ENCODE measurements around the gene DES.
"Not testable (repeated sequence)": the region's sequence is repeated elsewhere in the genome, so short reads cannot be mapped to it uniquely, and the experiment has no call there.

The DES gene

DNA sequence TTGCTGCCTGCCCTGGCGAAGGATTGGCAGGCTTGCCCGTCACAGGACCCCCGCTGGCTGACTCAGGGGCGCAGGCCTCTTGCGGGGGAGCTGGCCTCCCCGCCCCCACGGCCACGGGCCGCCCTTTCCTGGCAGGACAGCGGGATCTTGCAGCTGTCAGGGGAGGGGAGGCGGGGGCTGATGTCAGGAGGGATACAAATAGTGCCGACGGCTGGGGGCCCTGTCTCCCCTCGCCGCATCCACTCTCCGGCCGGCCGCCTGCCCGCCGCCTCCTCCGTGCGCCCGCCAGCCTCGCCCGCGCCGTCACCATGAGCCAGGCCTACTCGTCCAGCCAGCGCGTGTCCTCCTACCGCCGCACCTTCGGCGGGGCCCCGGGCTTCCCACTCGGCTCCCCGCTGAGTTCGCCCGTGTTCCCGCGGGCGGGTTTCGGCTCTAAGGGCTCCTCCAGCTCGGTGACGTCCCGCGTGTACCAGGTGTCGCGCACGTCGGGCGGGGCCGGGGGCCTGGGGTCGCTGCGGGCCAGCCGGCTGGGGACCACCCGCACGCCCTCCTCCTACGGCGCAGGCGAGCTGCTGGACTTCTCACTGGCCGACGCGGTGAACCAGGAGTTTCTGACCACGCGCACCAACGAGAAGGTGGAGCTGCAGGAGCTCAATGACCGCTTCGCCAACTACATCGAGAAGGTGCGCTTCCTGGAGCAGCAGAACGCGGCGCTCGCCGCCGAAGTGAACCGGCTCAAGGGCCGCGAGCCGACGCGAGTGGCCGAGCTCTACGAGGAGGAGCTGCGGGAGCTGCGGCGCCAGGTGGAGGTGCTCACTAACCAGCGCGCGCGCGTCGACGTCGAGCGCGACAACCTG is at the start of gene DES:
DES (plus strand) TSS at position 223 of the 857 bp plus-strand sequence; CDS start at position 309, 86 bp downstream.
- no peak for DNase-seq (ENCODE audit: low read depth)

DNA sequence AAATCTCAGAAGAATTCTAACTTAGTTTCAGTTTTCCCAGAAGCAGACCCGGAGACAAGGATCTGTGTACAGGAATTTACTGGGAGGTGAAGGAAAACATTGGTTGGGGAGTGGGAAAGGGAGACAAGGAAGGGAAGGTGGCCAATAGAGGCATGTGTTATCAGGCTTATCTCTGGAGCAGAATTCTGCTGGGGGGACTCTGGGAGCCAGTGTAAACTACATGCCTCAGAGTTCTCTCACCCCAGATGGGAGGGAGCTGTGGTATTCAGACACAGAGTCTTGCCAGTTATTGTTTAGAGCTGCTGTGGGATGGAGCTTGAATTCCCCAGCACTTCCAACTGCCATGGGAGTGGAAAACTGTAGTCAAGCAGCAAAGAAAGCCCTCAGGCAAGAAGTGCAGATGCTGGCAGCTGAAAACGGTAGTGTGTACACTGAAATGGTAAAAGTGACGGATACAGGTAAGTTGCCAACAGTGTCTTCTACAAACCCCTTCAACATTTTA is 49.4 kb upstream of the DES start:
- no peak for DNase-seq (ENCODE audit: low read depth)

DNA sequence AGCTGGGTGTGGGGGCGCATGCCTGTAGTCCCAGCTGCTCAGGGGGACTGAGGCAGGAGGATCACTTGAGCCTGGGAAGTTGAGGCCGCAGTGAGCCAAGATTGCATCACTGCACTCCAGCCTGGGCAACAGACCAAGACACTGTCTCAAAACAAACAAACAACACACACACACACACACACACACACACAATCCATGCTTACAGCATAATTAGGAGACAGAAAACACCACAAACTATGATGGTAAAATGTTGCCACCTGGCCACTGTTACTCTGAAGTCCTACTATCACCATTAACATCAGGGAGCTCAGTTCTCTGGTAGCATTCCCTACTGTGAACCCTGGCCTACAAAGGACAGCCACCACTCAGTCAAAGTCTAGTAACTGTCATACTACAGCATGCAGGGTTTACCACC is 48.7 kb upstream of the DES start:
- DNase-seq (ENCODE audit: low read depth), result no peak

DNA sequence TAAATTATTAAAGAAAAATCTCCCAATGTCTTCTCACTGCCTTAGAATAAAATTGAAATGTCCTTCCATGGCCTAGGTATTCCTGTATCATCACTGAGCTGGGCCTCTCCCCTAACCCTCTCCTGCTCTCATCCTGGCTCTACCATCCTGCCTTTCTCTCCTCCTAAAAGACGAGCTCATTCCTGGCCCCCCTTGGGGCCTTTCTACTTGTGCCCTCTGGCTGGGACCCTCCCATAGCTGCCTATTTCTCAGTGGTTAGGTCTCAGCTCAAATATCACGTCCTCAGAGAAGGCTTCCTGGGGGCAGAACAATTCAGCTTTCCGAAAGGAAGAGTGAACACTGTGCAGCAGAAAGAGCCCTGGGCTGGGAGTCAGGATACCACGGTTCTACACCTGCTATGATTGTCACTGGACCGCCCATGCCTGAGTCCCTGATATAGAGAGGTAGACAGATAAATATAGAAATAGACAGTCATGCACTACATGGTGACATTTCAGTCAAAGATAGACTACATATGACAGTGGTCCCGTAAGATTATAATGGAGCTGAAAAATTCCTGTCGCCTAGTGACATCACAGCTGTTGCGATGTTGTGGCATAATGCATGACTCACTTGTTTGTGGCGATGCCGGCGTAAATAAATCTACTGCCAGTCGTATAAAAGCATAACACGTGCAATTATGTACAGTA is 39.9 kb upstream of the DES start:
- DNase-seq (ENCODE audit: low read depth), result no peak

DNA sequence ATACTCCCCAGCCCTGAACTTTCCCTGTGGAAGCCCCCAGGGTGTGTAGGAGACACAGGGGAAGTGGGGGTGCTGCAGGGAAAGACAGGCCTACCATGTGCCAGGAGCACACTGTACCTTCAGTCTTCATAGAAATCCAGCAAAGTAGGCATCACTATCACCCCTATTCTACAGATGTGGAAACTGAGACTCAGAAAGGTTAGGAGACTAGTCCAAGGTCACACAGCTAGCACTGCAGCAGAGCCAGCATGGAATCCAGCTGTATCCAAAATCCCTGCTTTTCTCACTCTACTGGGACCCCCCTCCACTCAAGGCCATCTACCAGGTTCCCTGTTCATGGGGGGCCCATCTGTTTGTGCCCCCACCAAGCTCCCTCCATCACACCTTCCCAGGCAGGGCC is 37.3 kb upstream of the DES start:
- DNase-seq (ENCODE audit: low read depth), result no peak

DNA sequence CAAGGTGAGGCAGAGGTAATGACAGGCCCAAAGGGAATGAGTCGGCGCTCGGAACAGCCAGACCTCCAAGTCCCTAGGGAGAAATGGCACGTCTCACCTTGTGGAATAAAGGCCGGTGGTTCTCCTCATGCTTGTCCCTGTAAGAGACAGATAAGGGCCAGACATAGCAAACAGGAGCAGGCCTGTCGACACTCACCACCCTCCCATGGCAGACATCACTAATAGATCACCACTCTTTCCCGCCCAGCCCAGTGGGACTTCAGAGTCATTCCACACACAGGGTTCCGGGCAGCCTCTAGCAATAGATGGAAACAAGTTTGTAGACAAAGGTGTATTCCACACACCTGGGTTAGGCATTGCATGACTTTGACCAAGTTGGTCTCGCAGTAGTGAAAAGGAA is 36.7 kb upstream of the DES start:
- no peak for DNase-seq (ENCODE audit: low read depth)

DNA sequence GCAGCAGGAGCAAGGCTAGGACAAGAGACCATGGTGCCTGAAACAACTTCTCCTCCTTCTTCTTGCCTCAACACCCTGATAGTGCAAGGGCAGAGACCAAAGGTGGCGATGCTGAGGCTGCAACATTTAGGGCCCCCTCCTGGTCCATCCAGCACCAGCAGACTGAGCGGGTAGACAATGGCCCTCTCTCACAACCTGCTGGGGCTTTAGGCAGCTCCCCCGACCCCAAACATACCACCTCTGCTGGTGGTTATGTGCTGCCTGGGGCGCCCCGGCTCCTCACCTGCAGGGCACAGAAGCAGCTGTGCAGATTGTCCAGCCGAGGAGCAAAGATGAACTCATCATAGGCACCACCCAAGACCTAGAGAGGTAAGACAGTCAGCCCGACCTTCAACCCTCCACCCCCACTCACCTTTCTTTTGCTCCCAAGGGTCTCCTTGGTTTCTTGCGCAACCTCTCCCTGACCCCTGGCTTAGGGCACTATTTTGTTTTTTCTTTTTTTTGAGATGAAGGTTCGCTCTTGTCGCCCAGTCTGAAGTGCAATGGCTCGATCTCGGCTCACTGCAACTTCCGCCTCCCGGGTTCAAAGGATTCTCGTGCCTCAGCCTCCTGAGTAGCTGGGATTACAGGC is 34.0 kb upstream of the DES start:
- no peak for DNase-seq (ENCODE audit: low read depth)

DNA sequence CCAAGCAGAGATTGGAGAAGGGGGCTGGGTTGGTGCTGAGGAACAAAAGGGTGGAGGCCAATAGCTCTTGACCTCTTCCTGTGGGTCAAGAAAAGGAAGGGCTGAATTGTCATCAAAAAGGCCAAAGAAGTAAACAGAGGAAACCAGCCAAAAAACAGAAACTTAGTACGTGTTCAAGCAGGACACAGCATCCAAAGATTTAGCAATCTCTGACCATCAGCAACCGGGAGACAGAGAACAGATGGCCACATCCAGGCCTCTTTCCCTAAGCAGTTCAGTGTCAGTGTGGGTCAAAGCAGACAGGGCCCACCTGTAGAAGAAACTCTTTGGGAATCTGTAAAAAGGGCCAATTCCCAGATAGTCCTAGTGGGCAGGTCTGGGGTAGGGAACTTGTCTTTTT is 33.3 kb upstream of the DES start:
- DNase-seq (ENCODE audit: low read depth), result no peak

DNA sequence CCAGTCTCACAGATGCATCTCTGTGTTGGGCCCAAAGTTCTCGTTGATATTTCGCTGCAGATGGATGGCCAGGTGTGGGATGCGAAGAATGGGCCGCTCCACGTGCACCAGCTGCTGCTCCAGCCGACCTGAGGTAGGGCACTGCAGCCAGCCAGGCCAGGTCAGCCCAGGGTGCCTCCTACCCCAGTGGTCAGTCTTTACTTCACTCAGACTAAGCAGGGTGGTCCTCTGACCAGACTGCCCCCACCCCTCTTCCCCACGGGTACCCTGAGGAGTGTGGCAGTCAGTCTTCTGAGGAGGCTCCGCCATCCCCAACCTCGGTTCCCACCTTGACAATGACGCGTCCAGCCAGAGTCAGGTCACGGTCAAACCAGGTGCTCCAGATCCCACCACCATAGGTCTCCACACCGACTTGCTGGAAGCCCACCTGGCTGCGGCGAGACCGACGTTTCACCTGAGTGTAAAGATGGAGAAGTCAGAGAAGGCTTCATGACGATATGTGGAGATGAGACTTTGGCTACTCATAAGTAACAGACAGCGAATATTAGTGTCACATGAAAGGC is 32.1 kb upstream of the DES start:
- no peak for DNase-seq (ENCODE audit: low read depth)

DNA sequence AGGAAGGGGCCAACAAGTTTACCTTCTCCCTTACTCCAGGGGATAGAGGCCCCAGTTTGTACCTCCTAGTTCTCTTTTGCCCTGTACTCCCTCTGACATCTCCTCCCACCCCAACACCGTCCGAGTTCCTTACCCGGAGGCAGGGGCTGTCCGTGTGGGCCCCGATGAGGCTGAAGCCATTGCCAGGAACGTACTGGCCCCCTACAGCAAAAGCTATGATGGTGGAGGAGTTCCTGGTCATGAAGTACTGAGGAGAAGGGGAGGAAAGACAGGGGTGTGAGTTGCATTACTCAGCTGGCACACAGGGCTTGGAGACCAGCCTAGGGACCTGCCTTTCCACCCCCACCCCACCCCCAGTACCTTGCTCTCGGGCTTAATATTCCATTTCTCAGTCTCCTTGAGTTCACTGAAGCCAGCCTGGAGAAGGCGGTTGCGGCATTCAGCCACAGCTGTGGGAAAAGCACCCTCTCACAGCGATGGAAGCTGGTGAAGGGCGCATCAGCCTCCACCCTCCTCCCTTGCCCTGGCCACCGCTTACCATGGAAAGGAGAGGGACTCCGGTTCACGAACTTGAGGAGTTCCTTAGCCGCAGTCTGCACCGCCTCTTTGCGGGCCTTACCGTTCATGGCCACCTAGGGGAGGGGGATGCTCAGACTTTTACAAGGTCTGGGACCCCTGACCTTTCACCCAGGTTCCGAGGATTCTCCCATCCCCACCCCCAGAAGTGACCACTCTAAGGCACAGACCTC is 31.5 kb upstream of the DES start:
- no peak for DNase-seq (ENCODE audit: low read depth)

DNA sequence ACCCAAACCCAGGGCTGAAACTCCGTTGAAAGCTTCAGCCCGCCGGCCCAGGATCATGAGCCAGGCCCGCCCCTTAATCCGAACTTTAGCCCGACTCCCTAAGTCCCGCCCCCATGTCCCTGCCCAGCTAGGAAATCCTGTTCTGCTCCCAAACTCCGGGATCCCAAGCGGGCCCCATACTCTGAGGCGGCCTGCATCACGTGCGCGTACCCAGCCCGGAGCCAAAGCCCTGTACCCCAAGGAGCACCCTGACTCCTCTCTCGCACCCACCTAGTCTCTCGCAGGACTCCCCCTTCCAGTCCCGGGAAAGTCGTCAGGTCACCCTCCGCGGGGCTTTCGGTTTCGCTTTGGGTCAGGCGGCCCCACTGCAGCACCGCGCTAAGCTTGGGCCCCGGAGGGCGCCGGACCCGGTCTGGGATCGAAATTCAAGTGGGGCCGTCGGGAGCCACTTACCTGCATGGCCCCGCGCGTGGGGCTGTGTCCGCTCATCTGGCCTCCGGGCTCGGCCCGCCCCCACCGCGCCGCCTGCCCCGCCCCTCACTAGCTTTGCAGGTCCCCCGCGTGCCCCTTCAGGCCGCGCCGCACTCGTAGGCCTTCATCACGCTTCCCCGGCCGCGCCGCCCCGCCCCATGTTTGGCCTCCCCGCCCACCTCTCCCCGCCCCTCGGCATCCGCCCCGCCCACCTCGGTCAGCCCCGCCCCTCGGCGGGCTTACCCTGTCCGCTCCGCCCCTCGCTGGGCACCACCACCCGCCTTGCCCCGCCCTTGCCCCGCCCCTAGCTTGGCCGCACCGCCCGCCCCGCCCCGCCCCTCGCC is 30.7 kb upstream of the DES start, which contains the start of gene DNPEP:
DNPEP (minus strand) TSS at position 607 of the 815 bp plus-strand sequence; CDS start at position 489, 118 bp downstream.
- peak; percentile 94 for DNase-seq (ENCODE audit: low read depth)

DNA sequence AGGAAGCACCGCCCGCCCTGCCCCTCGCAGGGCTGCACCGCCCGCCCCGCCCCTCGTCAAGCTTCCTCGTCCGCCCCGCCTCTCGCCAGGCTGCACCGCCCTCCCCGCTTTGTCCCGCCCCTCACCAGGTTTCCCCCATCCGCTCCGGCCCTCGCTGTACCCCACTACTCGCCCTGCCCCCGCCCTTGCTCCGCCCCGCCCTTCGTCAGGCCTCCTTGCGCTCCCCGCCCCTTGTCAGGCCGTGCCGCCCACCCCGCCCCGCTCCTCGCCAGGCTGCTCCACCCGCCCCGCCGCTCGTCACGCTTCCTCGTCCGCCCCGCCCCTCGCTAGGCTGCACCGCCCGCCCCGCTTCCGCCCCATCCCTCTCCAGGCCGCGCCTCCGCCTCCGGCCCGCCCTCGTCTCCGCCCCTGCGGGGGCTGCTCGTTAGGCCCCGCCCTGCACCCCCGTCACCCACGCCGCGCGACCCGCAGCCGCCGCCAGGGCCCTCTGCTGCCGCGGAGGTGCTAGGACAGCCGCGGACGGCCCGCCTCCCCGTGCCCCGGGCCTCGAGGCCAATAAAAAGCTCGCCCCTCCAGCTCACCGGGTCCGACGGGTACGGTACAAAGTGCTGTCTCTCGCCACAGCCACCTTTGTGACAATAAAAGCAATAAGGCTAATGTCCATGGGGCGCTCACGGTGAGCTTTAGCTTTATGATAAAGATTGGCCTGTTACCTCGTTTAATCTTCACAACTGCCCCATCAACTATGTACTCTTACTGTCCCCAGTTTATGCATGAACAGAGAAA is 29.9 kb upstream of the DES start:
- peak; percentile 99 for DNase-seq (ENCODE audit: low read depth)

DNA sequence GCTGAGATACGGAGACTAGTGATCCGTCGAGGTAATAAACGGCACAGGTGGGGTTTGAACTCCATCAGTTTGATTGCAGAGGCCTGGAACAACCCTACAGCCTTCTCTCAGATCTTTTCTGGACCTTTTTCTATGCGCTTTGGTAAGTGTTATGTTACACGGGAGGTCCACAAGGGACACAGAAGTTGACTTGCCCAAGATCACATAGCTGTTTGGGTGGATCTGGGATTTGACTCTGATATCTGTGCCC is 29.3 kb upstream of the DES start:
- no peak for DNase-seq (ENCODE audit: low read depth)

DNA sequence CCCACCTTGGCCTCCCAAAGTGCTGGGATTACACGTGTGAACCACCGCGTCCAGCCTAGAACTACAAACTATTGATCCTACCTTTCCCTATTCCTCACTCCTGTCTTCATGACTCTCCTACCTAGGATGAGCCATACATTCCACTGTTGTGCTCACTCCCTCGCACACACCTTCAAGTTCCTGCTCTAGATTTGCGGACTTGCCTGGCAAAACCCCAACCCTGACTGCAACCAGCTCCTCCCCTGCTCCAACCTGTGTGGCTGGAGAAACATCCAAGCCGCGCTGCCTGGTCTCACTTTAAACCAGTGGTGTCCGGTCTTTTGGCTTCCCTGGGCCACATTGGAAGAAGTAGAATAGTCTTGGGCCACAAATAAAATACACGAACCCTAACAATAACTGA is 25.4 kb upstream of the DES start:
- no peak for DNase-seq (ENCODE audit: low read depth)

DNA sequence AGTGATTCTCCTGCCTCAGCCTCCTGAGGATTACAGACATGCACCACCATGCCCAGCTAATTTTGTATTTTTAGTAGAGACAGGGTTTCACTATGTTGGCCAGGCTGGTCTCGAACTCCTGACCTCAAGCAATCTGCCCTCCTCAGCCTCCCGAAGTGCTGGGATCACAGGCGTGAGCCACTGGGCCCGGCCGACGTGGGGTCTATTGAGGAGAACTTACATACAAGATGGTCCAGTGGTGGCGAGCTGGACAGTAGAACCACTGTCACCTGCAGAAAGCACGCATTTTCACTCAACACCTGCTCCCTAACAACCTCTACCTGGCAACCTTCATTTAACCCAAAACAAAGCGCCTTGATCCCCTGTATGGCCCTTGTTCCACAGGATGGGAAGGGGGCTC is 23.1 kb upstream of the DES start:
- DNase-seq (ENCODE audit: low read depth), result not testable (repeated sequence)

DNA sequence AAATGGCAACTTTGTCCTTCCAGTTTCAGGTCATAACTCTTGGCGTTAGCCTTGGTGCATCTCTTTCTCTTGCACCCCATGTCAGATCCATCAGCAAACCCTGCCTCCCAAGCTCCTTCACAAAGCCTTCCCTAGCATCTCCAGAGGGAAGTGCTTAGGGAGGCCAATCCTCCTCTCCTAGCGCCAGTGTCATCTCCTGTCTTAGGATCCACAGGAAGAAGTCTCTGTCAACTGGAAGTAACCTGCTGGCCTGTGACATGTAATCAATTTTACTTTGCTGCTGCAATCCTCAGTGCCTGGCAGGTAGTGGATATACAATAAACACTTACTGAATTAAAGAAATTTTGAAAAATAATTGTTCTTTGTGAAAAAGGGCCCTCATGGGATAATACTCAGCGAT is 22.6 kb upstream of the DES start:
- no peak for DNase-seq (ENCODE audit: low read depth)

DNA sequence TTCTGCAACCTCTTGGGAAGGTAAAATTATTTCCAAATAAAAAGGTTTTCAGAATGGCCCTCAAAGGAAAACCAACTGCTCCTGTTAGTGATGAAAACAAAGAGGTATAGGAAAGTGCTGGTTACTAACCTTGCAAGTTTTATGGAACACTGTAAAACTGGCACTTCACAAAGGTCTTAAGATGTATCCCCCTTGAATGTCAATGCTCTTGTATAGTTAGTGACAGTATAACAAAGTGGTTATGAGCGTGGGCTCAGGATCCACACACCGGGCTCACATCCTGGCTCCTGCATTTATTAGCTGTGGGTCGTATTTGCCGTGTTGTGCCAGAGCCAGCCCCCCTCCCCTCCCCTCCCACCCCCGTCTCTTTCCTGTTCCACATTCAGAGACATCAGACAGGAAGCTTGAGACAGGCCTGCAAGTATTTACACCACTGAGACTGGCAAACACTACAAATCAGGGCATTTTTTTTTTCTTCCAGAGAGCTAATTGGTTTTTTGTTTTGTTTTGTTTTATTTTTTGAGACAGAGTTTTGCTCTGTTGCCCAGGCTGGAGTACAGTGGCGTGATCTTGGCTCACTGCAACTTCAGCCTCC is 21.2 kb upstream of the DES start:
- no peak for DNase-seq (ENCODE audit: low read depth)

DNA sequence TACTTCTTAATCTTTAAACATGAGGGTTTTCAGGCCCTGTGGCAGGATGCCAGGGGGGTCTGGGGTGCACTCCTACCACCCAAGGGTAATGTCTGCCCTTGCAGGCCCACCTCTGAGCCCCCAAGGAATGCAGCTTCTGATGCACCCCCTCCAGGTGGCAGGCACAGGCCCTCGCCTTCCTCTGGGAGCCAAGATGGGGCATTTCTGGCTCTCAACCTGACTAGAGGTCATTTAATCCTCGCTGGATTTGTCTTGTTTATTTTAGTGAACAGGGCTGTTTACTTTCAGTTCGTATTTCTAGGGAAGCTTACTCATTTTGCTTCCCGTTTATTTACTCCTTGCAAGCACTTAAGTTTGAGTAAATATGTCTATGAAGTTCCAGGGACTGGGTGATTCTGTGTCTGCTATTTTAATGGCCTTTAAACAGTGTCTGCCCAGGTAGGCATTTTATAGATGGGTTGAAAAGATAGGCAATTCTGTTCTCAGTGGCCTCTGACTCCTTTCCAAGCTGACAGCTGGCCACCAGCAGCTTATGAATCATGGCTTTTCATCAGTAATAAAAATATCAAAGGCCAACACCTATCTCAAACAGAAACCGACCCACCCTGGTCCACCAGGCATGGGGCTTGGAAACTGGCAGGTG is 19.3 kb upstream of the DES start:
- DNase-seq (ENCODE audit: low read depth), result no peak

DNA sequence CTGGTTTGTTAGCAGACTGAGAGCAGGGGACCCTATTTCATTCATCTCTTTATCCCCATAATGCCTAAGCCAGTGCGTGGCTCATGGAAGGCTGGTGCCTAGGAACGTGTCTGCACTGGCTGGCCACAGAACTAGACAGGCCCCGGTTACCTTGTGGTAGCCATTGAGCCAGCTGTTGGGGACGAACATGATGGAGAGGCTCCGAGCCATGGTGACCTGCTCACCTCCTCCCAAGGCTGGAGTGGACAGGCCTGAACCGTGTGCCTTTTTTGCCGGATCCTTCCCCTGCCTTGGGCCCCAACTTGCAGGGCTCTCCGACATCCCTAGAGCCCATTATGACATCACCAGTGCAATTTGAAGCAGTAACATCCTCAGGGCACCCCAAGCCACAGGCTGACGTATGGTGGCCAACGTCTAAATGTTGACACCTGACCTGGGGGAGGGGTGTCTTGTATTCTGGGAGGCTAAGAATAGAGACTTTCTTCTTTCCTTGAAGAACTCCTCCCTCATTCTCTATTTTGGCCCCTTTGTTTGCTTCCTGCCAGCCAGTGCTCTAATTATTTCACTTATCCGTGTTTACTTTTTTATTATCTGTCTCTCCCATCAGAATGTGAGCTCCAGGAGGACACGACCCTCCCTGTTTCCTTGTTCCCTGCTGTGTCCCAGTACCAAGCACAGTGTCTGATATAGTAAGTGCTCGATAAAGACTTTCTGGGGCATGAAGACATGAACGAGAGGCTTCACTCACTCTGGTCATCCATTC is 18.3 kb upstream of the DES start:
- DNase-seq (ENCODE audit: low read depth), result no peak

Data from activated T-helper 1 cell treated with Interleukin-2 at 50 U/mL for 16 hours (primary cell).